Endothelial cell of umbilical vein (primary cell): ENCODE results near the gene CUX1. TPM values are rescaled to one million over a fixed set of nuclear protein-coding genes. Genes with fewer than 3 reads are reported as not detected.

Experiments used
- BruUV-seq: library from RNA; stranded (reverse); fragments of 400-500 nt; replicated peaks from 2 replicates; lab custom pipeline; 2021; lab: Mats Ljungman, UMichigan
- CTCF ChIA-PET: fragments of 300-600, 350-600 bp; sonication (Branson Sonifier 250); formaldehyde crosslinking; loops from one replicate; lab custom pipeline; 2021; ENCODE audit warnings: antibody characterized with exemption, inconsistent platforms; lab: Charles Lee
- POLR2A ChIA-PET: fragments of 300-600, 350-600 bp; sonication (Branson Sonifier 250); formaldehyde crosslinking; loops from one replicate; lab custom pipeline; 2021; ENCODE audit warnings: antibody characterized with exemption, inconsistent platforms; lab: Charles Lee
- DNase-seq: peaks from one replicate; pipeline ENCODE4 v3.0.0-alpha.2; 2011; ENCODE audit warnings: low read depth, low spot score
- FAIRE-seq: peaks from 2 replicates; lab custom pipeline; 2011; peaks lifted over from hg19 to GRCh38; lab: Jason Lieb, UNC
- H2AFZ ChIP-seq: 2 replicates; pipeline ENCODE4 v1.6.0; 2012; ENCODE audit warnings: low read depth, low read length, control low read depth, inconsistent platforms
- H3K27ac ChIP-seq: 2 replicates; pipeline ENCODE4 v1.5.1; 2011; ENCODE audit warnings: low read depth, mild to moderate bottlenecking, control low read depth, low read length, moderate library complexity; ENCODE audit not compliant: insufficient read depth
- H3K27me3 ChIP-seq, 2 experiments: 2 replicates each; pipeline versions ENCODE4 v1.6.0 to v1.6.1; 2011; ENCODE audit warnings: low read length in 2 of 2, mixed read lengths in 1 of 2; ENCODE audit not compliant: control insufficient read depth in 2 of 2, insufficient read depth in 2 of 2
- H3K36me3 ChIP-seq, 2 experiments: 2 replicates in 1 of 2; 3 replicates in 1 of 2; pipeline ENCODE4 v1.5.1; 2011; ENCODE audit warnings: low read length in 2 of 2, mild to moderate bottlenecking in 1 of 2, moderate library complexity in 1 of 2; ENCODE audit not compliant: control insufficient read depth in 2 of 2, insufficient read depth in 2 of 2; ENCODE audit errors: extremely low read depth in 1 of 2
- H3K4me1 ChIP-seq: 3 replicates; pipeline ENCODE4 v1.5.1; 2011; ENCODE audit warnings: mild to moderate bottlenecking, low read length; ENCODE audit not compliant: control insufficient read depth, insufficient read depth; ENCODE audit errors: extremely low read depth
- H3K4me2 ChIP-seq: 2 replicates; pipeline ENCODE4 v1.6.1; 2011; ENCODE audit warnings: low read length, control low read depth, mixed read lengths; ENCODE audit not compliant: insufficient read depth
- H3K4me3 ChIP-seq, 3 experiments: fragments of 200-600 bp in 1 of 3; sonication (generic), shearing (Covaris generic) in 1 of 3; replicated peaks in 1 of 3; 2 replicates each; pipeline ENCODE4 v1.5.1; 2011 to 2016; ENCODE audit warnings: control low read depth in 3 of 3, low read length in 3 of 3, mild to moderate bottlenecking in 2 of 3, inconsistent platforms in 1 of 3, low read depth in 1 of 3, moderate library complexity in 1 of 3; ENCODE audit not compliant: insufficient read depth in 1 of 3
- H3K79me2 ChIP-seq: 2 replicates; pipeline ENCODE4 v1.6.0; 2012; ENCODE audit warnings: low read length, inconsistent platforms; ENCODE audit not compliant: control insufficient read depth, insufficient read depth
- H3K9ac ChIP-seq: replicated peaks from 2 replicates; pipeline ENCODE3; 2011; ENCODE audit warnings: low read length, control low read depth; ENCODE audit not compliant: insufficient read depth; ENCODE audit errors: extremely low read depth
- H3K9me1 ChIP-seq: replicated peaks from 3 replicates; pipeline ENCODE4 v1.6.0; 2011; ENCODE audit warnings: mild to moderate bottlenecking, low read length; ENCODE audit not compliant: control insufficient read depth, insufficient read depth; ENCODE audit errors: extremely low read depth
- H3K9me3 ChIP-seq: replicated peaks from 2 replicates; pipeline ENCODE4 v1.5.1; 2012; ENCODE audit warnings: low read length, inconsistent platforms; ENCODE audit not compliant: control insufficient read depth, insufficient read depth
- H4K20me1 ChIP-seq: replicated peaks from 2 replicates; pipeline ENCODE3; 2011; ENCODE audit warnings: mild to moderate bottlenecking, low read length; ENCODE audit not compliant: control insufficient read depth, insufficient read depth; ENCODE audit errors: extremely low read depth
- EZH2 ChIP-seq: IDR thresholded peaks from 2 replicates; pipeline ENCODE4 v1.6.1; 2012; ENCODE audit warnings: borderline replicate concordance, low read depth, mild to moderate bottlenecking, moderate library complexity, low read length, inconsistent platforms; ENCODE audit not compliant: severe bottlenecking
- FOS ChIP-seq: IDR thresholded peaks from 2 replicates; pipeline ENCODE4 v1.6.1; 2011; ENCODE audit warnings: mild to moderate bottlenecking, low read length, moderate library complexity, borderline replicate concordance; ENCODE audit not compliant: insufficient read depth
- GATA2 ChIP-seq: IDR thresholded peaks from 2 replicates; pipeline ENCODE4 v1.7.0; 2011; ENCODE audit warnings: low read depth, mild to moderate bottlenecking, moderate library complexity, mixed read lengths, low read length; ENCODE audit not compliant: insufficient read length, insufficient read depth
- JUN ChIP-seq: IDR thresholded peaks from 2 replicates; pipeline ENCODE4 v1.6.1; 2011; ENCODE audit warnings: borderline replicate concordance, low read depth; ENCODE audit not compliant: insufficient read length, insufficient read depth
- MYC ChIP-seq: IDR thresholded peaks from one replicate; pipeline ENCODE4 v1.6.1; 2011; ENCODE audit warnings: mild to moderate bottlenecking, low read depth, low read length
- POLR2A ChIP-seq: IDR thresholded peaks from 2 replicates; pipeline ENCODE4 v1.6.1; 2012; ENCODE audit warnings: low read depth, mild to moderate bottlenecking, control low read depth, low read length
- POLR2AphosphoS5 ChIP-seq: IDR thresholded peaks from 2 replicates; pipeline ENCODE4 v1.6.1; 2012; ENCODE audit warnings: low read depth, mild to moderate bottlenecking, control low read depth, low read length, moderate library complexity; ENCODE audit not compliant: insufficient read depth
- dilution Hi-C: fragments of 300-500 bp; cut with MboI; formaldehyde crosslinking; loops from one replicate; pipeline ENCODE4 v1.15.0; 2019; ENCODE audit warnings: low sequenced_read_pairs; ENCODE audit not compliant: extremely low pct_ligation_motif_present
- intact Hi-C: fragments of 100-400 bp; cut with micrococcal nuclease; formaldehyde crosslinking; loops from one replicate; pipeline ENCODE4 v1.10.0; 2022
- polyA plus RNA-seq, 4 experiments: library from polyadenylated mRNA; depleted of rRNA in 3 of 4; stranded (reverse) in 3 of 4; unstranded in 1 of 4; fragments of >200 nt; gene quantifications; 2 replicates each; pipeline versions ENCODE4 v1.2.1 to v1.2.3, GENCODE V29; 2011 to 2012; ENCODE audit warnings: missing spikeins in 1 of 4
- total RNA-seq: library from RNA; stranded (reverse); gene quantifications from 2 replicates; pipeline ENCODE4 v1.2.3, GENCODE V29; 2021
- TF ChIP-seq, protein P1 (sequence below), 2 donors: IDR thresholded peaks; 1 replicate in 1 of 2; 2 replicates in 1 of 2; pipeline ENCODE4 v1.5.1; 2011; ENCODE audit warnings: low read length in 2 of 2, mild to moderate bottlenecking in 2 of 2, moderate library complexity in 2 of 2, control low read depth in 1 of 2, inconsistent platforms in 1 of 2, low read depth in 1 of 2; ENCODE audit not compliant: insufficient read depth in 1 of 2; ENCODE audit errors: extremely low read depth in 1 of 2
- TF ChIP-seq, protein P2 (sequence below): IDR thresholded peaks from 2 replicates; pipeline ENCODE4 v1.6.1; 2011; ENCODE audit not compliant: insufficient read depth, insufficient read length

Gene CUX1
- total and polyA plus RNA-seq, 2 donors (not counting 3 experiments of a cell fraction or from before 2014, with no cell fraction given): 13.8 to 49.8 TPM

DNA sequence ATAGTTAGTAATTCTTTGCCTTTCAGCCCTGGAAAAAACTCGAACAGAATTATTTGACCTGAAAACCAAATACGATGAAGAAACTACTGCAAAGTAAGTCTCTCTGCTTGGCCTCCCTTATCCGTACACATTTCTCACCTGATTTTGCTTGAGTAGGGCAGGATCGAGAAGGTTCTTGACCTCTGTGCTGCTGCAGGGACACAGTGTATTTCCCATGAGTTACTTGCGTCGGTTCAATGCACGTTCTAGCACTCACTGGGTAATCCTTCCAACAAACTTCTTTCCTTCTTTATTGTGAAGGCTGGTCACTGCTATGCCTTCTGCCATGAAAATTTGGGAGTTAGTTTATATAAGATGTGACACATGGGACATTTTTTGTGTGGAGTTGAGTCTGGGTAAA lies 297.8 kb downstream of the CUX1 start:
- no peak for DNase-seq
- TF ChIP-seq, protein P1, sequence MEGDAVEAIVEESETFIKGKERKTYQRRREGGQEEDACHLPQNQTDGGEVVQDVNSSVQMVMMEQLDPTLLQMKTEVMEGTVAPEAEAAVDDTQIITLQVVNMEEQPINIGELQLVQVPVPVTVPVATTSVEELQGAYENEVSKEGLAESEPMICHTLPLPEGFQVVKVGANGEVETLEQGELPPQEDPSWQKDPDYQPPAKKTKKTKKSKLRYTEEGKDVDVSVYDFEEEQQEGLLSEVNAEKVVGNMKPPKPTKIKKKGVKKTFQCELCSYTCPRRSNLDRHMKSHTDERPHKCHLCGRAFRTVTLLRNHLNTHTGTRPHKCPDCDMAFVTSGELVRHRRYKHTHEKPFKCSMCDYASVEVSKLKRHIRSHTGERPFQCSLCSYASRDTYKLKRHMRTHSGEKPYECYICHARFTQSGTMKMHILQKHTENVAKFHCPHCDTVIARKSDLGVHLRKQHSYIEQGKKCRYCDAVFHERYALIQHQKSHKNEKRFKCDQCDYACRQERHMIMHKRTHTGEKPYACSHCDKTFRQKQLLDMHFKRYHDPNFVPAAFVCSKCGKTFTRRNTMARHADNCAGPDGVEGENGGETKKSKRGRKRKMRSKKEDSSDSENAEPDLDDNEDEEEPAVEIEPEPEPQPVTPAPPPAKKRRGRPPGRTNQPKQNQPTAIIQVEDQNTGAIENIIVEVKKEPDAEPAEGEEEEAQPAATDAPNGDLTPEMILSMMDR (IDR thresholded peaks at IDR 0.05; ENCODE audit: extremely low read depth in 1 of 2, insufficient read depth in 1 of 2, low read depth in 1 of 2, low read length in 2 of 2): no peak
- TF ChIP-seq EZH2 (no peak), JUN (no peak), FOS (no peak), POLR2AphosphoS5 (no peak), GATA2 (no peak), POLR2A (no peak), MYC (no peak)
- TF ChIP-seq, protein P2, sequence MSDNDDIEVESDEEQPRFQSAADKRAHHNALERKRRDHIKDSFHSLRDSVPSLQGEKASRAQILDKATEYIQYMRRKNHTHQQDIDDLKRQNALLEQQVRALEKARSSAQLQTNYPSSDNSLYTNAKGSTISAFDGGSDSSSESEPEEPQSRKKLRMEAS: no peak
- Histone ChIP-seq H3K27me3 (no peaks in the 10 kb centered on the region), H3K4me2 (no peak overlapping the region), H3K9ac (no peak overlapping the region), H2AFZ (no peak overlapping the region), H3K9me3 (no peaks in the 10 kb centered on the region), H3K9me1 (no peaks in the 10 kb centered on the region), H3K79me2 (no peaks in the 10 kb centered on the region), H3K4me3 (no peak overlapping the region), H3K27ac (no peak overlapping the region), H3K4me1 (no peaks in the 10 kb centered on the region), H4K20me1 (no peaks in the 10 kb centered on the region), H3K36me3 (peaks cover 0 to 6% of the 10 kb centered on the region in 2 experiments)
- dilution Hi-C loops: no loop called here
- FAIRE-seq: no peak
- intact Hi-C loops: no loop called here
- POLR2A ChIA-PET: no interaction called here
- BruUV-seq: no TSS peak
- CTCF ChIA-PET: no interaction called here
